Measurements from ENCODE around the gene SENP6.

DNA sequence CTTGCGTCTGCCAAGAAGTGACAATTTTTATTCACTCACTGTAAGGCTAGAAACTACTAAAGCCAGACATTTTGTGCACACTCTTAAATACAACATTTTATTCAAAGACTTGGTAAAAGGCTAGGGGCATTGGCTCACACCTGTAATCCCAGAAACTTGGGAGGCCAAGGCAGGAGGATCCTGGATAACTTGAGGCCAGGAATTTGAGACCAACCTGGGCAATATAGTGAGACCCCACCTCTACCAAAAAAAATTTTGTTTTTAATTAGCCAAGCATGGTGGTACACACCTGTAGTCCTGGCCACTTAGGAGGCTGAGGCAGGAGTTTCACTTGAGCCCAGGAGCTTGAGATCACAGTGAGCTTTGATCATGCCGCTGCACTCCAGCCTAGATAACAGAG is 11.3 kb upstream of the SENP6 start:
- TF ChIP-seq SUZ12 (IDR thresholded peaks at IDR 0.05; ENCODE audit: extremely low read depth, insufficient read depth, insufficient read length) (no peak), ZNF274 (IDR thresholded peaks at IDR 0.05; ENCODE audit: low read depth, low read length) (no peak)

All from NT2/D1 (cell line).